ENCODE results near the gene KCNG2. TPM values are rescaled to one million over a fixed set of nuclear protein-coding genes. Genes with fewer than 3 reads are reported as not detected.

The KCNG2 gene
- total RNA-seq, 1 experiment from 2014 or later, result not detected

- no peak overlapping the region for H3K4me3 ChIP-seq (replicated peaks in 1 of 2; ENCODE audit: low read depth in 1 of 2, low read length in 2 of 2)
- ATAC-seq (no peak), DNase-seq (ENCODE audit: low read depth, low spot score) (no peak)
- intact Hi-C loops (cut with micrococcal nuclease), result no loop called here
- no peaks in the 10 kb centered on the region for H3K9me3 ChIP-seq (ENCODE audit: control insufficient read depth in 1 of 2, insufficient read depth in 1 of 2, low read depth in 1 of 2, low read length in 2 of 2)
- no peak overlapping the region for H3K9ac ChIP-seq (ENCODE audit: low read length)
- H3K4me2 ChIP-seq (ENCODE audit: low read length), result no peak overlapping the region
- peaks cover 0 to 5% of the 10 kb centered on the region in 2 experiments; a peak in 1 of 4 replicates for H3K4me1 ChIP-seq (ENCODE audit: control insufficient read depth in 1 of 2, insufficient read depth in 2 of 2, low read length in 2 of 2)
- no peaks in the 10 kb centered on the region for H3K9me2 ChIP-seq (ENCODE audit: insufficient read depth)
- H3K27me3 ChIP-seq (ENCODE audit: insufficient read depth, low read length), result peaks cover 19% of the 10 kb centered on the region; the same call in 1 of the 2 replicates
- ChIA-PET RAD21 (ENCODE audit: low non-redundant PET in 1 of 2, low total read pairs in 2 of 2, uncharacterized antibody in 2 of 2, unreplicated experiment in 2 of 2) (no interaction called here), CTCF (no interaction called here), POLR2A (no interaction called here)
- no peaks in the 10 kb centered on the region for H3K79me2 ChIP-seq (ENCODE audit: insufficient read depth, low read length)
- no peak overlapping the region for H2AFZ ChIP-seq (ENCODE audit: low read depth, low read length, poor library complexity, severe bottlenecking)
- H3K27ac ChIP-seq (ENCODE audit: low read depth, low read length), result no peak overlapping the region
- no TSS peak for BruUV-seq (replicated peaks)
- H3K36me3 ChIP-seq (ENCODE audit: control insufficient read depth in 1 of 2, insufficient read depth in 2 of 2, low read length in 2 of 2), result no peaks in the 10 kb centered on the region
- TF ChIP-seq ELF1 (IDR thresholded peaks at IDR 0.05; ENCODE audit: borderline replicate concordance, low read depth) (no peak), ZFX (IDR thresholded peaks at IDR 0.05) (no peak), POLR2AphosphoS5 (IDR thresholded peaks at IDR 0.05; ENCODE audit: low read depth, low read length) (no peak), TCF7L2 (IDR thresholded peaks at IDR 0.05; ENCODE audit: borderline replicate concordance, extremely low read depth, insufficient read depth, insufficient read length) (no peak), EZH2phosphoT487 (IDR thresholded peaks at IDR 0.05; ENCODE audit: borderline replicate concordance) (no peak), POLR2A (IDR thresholded peaks at IDR 0.05; ENCODE audit: borderline replicate concordance, extremely low read depth, insufficient read depth, insufficient read length) (no peak), EZH2 (IDR thresholded peaks at IDR 0.05) (no peak), ZBTB33 (IDR thresholded peaks at IDR 0.05; ENCODE audit: extremely low read depth, insufficient replicate concordance, low read length) (no peak), EGR1 (IDR thresholded peaks at IDR 0.05; ENCODE audit: low read depth) (no peak), SRF (IDR thresholded peaks at IDR 0.05; ENCODE audit: low read depth) (no peak), CBX3 (IDR thresholded peaks at IDR 0.05; ENCODE audit: low read depth) (no peak), RAD21 (IDR thresholded peaks at IDR 0.05; ENCODE audit: low read depth) (no peak), SP1 (IDR thresholded peaks at IDR 0.05; ENCODE audit: low read depth) (no peak)
- TF ChIP-seq, protein P1, sequence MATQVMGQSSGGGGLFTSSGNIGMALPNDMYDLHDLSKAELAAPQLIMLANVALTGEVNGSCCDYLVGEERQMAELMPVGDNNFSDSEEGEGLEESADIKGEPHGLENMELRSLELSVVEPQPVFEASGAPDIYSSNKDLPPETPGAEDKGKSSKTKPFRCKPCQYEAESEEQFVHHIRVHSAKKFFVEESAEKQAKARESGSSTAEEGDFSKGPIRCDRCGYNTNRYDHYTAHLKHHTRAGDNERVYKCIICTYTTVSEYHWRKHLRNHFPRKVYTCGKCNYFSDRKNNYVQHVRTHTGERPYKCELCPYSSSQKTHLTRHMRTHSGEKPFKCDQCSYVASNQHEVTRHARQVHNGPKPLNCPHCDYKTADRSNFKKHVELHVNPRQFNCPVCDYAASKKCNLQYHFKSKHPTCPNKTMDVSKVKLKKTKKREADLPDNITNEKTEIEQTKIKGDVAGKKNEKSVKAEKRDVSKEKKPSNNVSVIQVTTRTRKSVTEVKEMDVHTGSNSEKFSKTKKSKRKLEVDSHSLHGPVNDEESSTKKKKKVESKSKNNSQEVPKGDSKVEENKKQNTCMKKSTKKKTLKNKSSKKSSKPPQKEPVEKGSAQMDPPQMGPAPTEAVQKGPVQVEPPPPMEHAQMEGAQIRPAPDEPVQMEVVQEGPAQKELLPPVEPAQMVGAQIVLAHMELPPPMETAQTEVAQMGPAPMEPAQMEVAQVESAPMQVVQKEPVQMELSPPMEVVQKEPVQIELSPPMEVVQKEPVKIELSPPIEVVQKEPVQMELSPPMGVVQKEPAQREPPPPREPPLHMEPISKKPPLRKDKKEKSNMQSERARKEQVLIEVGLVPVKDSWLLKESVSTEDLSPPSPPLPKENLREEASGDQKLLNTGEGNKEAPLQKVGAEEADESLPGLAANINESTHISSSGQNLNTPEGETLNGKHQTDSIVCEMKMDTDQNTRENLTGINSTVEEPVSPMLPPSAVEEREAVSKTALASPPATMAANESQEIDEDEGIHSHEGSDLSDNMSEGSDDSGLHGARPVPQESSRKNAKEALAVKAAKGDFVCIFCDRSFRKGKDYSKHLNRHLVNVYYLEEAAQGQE (IDR thresholded peaks at IDR 0.05; ENCODE audit: low read depth), result no peak
- TF ChIP-seq, protein P2, sequence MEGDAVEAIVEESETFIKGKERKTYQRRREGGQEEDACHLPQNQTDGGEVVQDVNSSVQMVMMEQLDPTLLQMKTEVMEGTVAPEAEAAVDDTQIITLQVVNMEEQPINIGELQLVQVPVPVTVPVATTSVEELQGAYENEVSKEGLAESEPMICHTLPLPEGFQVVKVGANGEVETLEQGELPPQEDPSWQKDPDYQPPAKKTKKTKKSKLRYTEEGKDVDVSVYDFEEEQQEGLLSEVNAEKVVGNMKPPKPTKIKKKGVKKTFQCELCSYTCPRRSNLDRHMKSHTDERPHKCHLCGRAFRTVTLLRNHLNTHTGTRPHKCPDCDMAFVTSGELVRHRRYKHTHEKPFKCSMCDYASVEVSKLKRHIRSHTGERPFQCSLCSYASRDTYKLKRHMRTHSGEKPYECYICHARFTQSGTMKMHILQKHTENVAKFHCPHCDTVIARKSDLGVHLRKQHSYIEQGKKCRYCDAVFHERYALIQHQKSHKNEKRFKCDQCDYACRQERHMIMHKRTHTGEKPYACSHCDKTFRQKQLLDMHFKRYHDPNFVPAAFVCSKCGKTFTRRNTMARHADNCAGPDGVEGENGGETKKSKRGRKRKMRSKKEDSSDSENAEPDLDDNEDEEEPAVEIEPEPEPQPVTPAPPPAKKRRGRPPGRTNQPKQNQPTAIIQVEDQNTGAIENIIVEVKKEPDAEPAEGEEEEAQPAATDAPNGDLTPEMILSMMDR (IDR thresholded peaks at IDR 0.05 in 2 of 3, conservative IDR thresholded peaks at IDR 0.05 in 1 of 3; ENCODE audit: borderline replicate concordance in 1 of 3, insufficient read depth in 1 of 3, low read depth in 2 of 3, low read length in 2 of 3), result no peak
- no peaks in the 10 kb centered on the region for H4K20me1 ChIP-seq (ENCODE audit: insufficient read depth)
Observed at GRCh38 chr18:79818036-79818435, 20.3 kb downstream of the KCNG2 start.

All from HCT116 (cell line).